Urinary bladder (tissue), 4 donors: ENCODE measurements around the gene LPAR6. TPM values are rescaled to one million over a fixed set of nuclear protein-coding genes. Genes with fewer than 3 reads are reported as not detected.
"Not testable (repeated sequence)": the region's sequence is repeated elsewhere in the genome, so short reads cannot be mapped to it uniquely, and the experiment has no call there.

Experiments
- DNase-seq: peaks from one replicate; pipeline ENCODE4 v3.0.0-alpha.2; 2015; ENCODE audit errors: extremely low spot score
- H3K27ac ChIP-seq: one replicate; pipeline ENCODE4 v1.5.1; 2013; ENCODE audit warnings: low read depth, mild to moderate bottlenecking, moderate library complexity
- H3K36me3 ChIP-seq: one replicate; pipeline ENCODE4 v1.6.1; 2013; ENCODE audit warnings: mild to moderate bottlenecking, moderate library complexity; ENCODE audit not compliant: insufficient read depth
- H3K4me1 ChIP-seq: one replicate; pipeline ENCODE4 v1.6.1; 2013; ENCODE audit warnings: mild to moderate bottlenecking, moderate library complexity; ENCODE audit not compliant: insufficient read depth
- H3K4me3 ChIP-seq: one replicate; pipeline ENCODE4 v1.5.1; 2013; ENCODE audit warnings: low read depth, low read length
- WGBS: extraction: QIAGEN DNeasy Blood & Tissue Kit; methylation state at CpG from one replicate; pipeline ENCODE4 v1.1.7; 2013; 5-methylcytosine and 5-hydroxymethylcytosine counted together
- polyA plus RNA-seq: library from polyadenylated mRNA; stranded (reverse); fragments of 200-250 nt; gene quantifications from one replicate; pipeline ENCODE4 v1.2.3, GENCODE V29; 2013
- total RNA-seq: library from RNA; depleted of rRNA; stranded (reverse); fragments of >200 nt; gene quantifications from one replicate; pipeline ENCODE4 v1.2.3, GENCODE V29; 2014
- donor health status: healthy with polysubstance abuse.
- donor health status: healthy.

Gene LPAR6
- total and polyA plus RNA-seq, 2 donors: 20.8 to 92.7 TPM

- Histone ChIP-seq H3K4me3 (no peak overlapping the region), H3K27ac (no peak overlapping the region), H3K4me1 (no peaks in the 10 kb centered on the region), H3K36me3 (no peaks in the 10 kb centered on the region)
- no peak for DNase-seq
- WGBS: 30% methylated on average over 2 of the region's 2 CpGs
Measured at GRCh38 chr13:48431987-48432615, 19.2 kb upstream of the LPAR6 start.

- Histone ChIP-seq H3K4me1 (no peaks in the 10 kb centered on the region), H3K4me3 (no peak overlapping the region), H3K27ac (no peak overlapping the region), H3K36me3 (no peaks in the 10 kb centered on the region)
- DNase-seq: no peak
- 53% methylated on average over 5 of the region's 5 CpGs for WGBS
Measured at GRCh38 chr13:48431431-48431830, 18.5 kb upstream of the LPAR6 start.

DNA sequence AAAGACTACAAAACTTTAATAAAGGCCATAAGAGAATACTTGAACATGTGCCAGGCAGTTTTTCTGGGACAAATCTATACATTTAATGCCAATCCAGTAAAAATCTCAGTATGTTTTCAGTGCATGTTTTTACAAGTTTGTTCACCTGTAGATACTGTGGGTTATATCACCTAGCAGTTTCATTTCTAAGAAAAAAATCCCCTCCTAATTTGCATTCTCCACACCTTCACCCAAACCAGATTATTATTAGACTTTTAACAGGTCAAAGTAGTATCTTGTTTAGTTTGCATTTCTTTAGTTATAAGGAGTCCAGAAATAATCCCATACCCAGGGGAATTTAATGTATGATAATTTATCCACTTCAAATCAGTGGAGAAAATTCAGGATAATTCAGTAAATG lies 17.0 kb upstream of the LPAR6 start:
- H3K27ac ChIP-seq: no peak overlapping the region
- DNase-seq: no peak
- no peak overlapping the region for H3K4me3 ChIP-seq
- no peaks in the 10 kb centered on the region for H3K4me1 ChIP-seq
- no peaks in the 10 kb centered on the region for H3K36me3 ChIP-seq

GRCh38 chr13:48429036-48429435 lies 16.1 kb upstream of the LPAR6 start:
- Histone ChIP-seq H3K4me1 (no peaks in the 10 kb centered on the region), H3K36me3 (no peaks in the 10 kb centered on the region), H3K27ac (no peak overlapping the region), H3K4me3 (no peak overlapping the region)
- 88% methylated on average over 3 of the region's 3 CpGs for WGBS
- DNase-seq: no peak

- not testable (repeated sequence) for H3K4me3 ChIP-seq, H3K27ac ChIP-seq, H3K36me3 ChIP-seq, H3K4me1 ChIP-seq, DNase-seq
- 84% methylated on average over 8 of the region's 9 CpGs for WGBS
Measured at GRCh38 chr13:48426755-48427298, 13.9 kb upstream of the LPAR6 start.

GRCh38 chr13:48426052-48426451 lies 13.1 kb upstream of the LPAR6 start:
- no peak for DNase-seq
- Histone ChIP-seq H3K27ac (no peak overlapping the region), H3K4me1 (no peaks in the 10 kb centered on the region), H3K4me3 (no peak overlapping the region), H3K36me3 (no peaks in the 10 kb centered on the region)

GRCh38 chr13:48424212-48424611 lies 11.3 kb upstream of the LPAR6 start:
- Histone ChIP-seq H3K4me1 (no peaks in the 10 kb centered on the region), H3K27ac (no peak overlapping the region), H3K4me3 (no peak overlapping the region), H3K36me3 (no peaks in the 10 kb centered on the region)
- WGBS: 47% methylated on average over 3 of the region's 3 CpGs
- no peak for DNase-seq

GRCh38 chr13:48422003-48422402 lies 9.1 kb upstream of the LPAR6 start:
- not testable (repeated sequence) for H3K36me3 ChIP-seq, H3K27ac ChIP-seq, H3K4me1 ChIP-seq, H3K4me3 ChIP-seq, DNase-seq
- WGBS: 98% methylated on average over 5 of the region's 5 CpGs

GRCh38 chr13:48415516-48415915 lies 2.6 kb upstream of the LPAR6 start:
- H3K4me3 ChIP-seq: no peak overlapping the region
- H3K4me1 ChIP-seq: no peaks in the 10 kb centered on the region
- H3K27ac ChIP-seq: no peak overlapping the region
- DNase-seq: no peak
- 78% methylated on average over 2 of the region's 2 CpGs for WGBS
- peaks cover 2% of the 10 kb centered on the region for H3K36me3 ChIP-seq

DNA sequence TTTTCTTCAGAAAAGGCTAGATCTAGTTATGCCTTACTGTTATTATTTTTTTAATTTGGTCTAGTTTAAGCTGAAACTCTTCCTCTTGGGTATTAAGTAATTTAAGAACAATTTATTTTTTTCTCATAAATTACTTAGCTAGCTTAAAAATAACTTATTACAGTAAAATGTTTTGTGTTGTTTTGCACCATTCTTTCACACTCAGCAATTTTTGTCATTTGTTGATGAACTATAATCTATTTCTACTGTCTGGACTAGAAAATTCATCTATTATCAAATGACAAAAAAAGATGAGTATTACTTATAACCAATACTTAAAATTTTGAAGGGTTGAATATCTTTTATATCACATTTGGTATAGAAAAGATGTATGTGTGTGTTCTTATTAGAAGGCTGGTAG lies 1.6 kb upstream of the LPAR6 start:
- no peak for DNase-seq
- Histone ChIP-seq H3K4me3 (no peak overlapping the region), H3K4me1 (no peaks in the 10 kb centered on the region), H3K27ac (no peak overlapping the region), H3K36me3 (peaks cover 2% of the 10 kb centered on the region)

DNA sequence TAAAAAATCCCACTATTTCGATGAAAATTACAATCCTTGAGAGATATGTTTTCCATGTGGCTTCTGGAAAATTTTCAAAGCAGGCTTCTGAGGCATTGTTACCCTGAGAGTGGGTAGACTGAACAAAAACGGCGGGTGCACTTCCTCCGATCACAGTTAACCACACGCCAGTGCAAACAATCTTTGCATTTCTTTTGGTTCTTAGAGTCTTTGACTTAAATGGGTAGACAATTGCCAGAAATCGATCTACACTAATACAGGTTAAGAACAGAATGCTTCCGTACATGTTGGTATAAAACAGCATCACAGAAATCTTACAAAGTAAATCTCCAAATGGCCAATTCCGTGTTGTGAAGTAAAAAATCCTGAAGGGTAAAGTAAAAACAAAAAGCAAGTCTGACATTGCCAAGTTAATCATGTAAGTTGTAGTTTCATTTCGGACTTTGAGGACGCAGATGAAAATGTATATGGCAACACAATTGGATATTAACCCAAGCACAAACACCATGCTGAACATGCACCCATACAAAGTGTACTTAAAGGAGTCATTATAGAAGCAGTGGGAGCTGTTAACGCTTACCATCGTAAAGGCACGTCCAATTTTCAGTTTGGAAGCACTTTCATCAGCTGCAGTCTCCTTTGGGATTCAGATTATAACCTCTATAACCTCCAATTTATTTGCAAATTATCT lies 927 bp downstream of the LPAR6 start:
- Histone ChIP-seq H3K4me3 (peak overlapping the region; percentile 86), H3K4me1 (no peaks in the 10 kb centered on the region), H3K36me3 (peaks cover 2% of the 10 kb centered on the region), H3K27ac (peak overlapping the region; percentile 82)
- 15% methylated on average over 13 of the region's 13 CpGs for WGBS
- no peak for DNase-seq

DNA sequence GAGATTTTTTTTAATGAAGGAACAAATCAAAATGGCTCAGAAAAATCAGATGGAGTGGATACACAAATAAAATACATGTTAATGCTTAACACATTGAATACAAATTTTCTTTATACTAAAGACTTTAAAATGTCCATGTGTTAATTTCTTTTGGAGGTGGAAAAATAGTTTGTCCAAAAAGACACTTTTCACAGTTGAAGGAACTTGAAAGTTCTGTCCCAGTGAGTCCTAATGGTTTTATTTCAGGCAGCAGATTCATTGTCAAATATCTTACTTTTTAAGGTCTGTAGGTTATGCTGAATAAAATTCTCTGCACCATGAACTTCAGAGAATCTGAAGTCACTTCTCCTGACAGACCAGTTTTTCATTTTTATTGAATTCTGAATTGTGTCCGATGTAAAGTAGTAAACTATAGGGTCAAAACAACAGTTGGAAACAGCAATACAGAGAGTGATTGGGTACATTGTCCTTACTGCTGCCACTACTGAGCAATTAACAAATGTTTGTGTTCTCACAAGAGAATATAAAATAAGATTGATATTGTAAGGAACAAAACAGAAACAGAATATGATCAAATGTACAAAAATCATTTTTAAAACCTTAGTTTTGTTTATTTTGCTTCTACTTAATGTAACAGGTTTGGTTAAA lies 1.6 kb downstream of the LPAR6 start:
- no peak for DNase-seq
- peak overlapping the region; percentile 82 for H3K27ac ChIP-seq

GRCh38 chr13:48410199-48410598 lies 2.7 kb downstream of the LPAR6 start:
- peak overlapping the region; percentile 25 for H3K4me3 ChIP-seq
- H3K27ac ChIP-seq: no peak overlapping the region
- no peak for DNase-seq
- H3K4me1 ChIP-seq: no peaks in the 10 kb centered on the region
- WGBS: 69% methylated on average over 5 of the region's 5 CpGs
- H3K36me3 ChIP-seq: peaks cover 2% of the 10 kb centered on the region

More for the DNA sequence above, 1.6 kb downstream of the LPAR6 start:
- Histone ChIP-seq H3K4me1 (no peaks in the 10 kb centered on the region), H3K36me3 (peaks cover 2% of the 10 kb centered on the region), H3K4me3 (peak overlapping the region; percentile 86)
- 23% methylated on average over 1 of the region's 1 CpG for WGBS

GRCh38 chr13:48405875-48406274 lies 7.0 kb downstream of the LPAR6 start:
- H3K36me3 ChIP-seq: no peaks in the 10 kb centered on the region
- H3K4me3 ChIP-seq: no peak overlapping the region
- no peak for DNase-seq
- H3K4me1 ChIP-seq: peaks cover 1% of the 10 kb centered on the region
- H3K27ac ChIP-seq: no peak overlapping the region
